ENCODE results near the gene UNK. TPM values are rescaled to one million over a fixed set of nuclear protein-coding genes. Genes with fewer than 3 reads are reported as not detected.

UNK gene
- total and polyA plus RNA-seq, 2 donors from 2014 or later, result 12.0 to 35.5 TPM

GRCh38 chr17:75839942-75840798 lies 55.6 kb downstream of the UNK start:
- Histone ChIP-seq H3K4me3 (ENCODE audit: low read length in 3 of 3) (no peak overlapping the region), H3K27ac (ENCODE audit: low read depth in 2 of 2, low read length in 2 of 2) (no peak overlapping the region), H3K36me3 (ENCODE audit: control insufficient read depth in 2 of 3, insufficient read depth in 3 of 3, low read length in 3 of 3) (no peaks in the 10 kb centered on the region), H3K4me1 (ENCODE audit: control insufficient read depth in 2 of 3, insufficient read depth in 2 of 3, low read depth in 1 of 3, low read length in 3 of 3) (peaks cover 0 to 5% (median 4%) of the 10 kb centered on the region in 3 donors), H3K9me3 (ENCODE audit: control insufficient read depth in 2 of 3, insufficient read depth in 1 of 3, low read length in 3 of 3) (no peaks in the 10 kb centered on the region), H3K27me3 (ENCODE audit: control insufficient read depth, insufficient read depth, low read length) (no peaks in the 10 kb centered on the region), H3K9ac (ENCODE audit: low read length in 3 of 3) (no peak overlapping the region)
- FAIRE-seq, result no peak
- no peak for DNase-seq
- no peak for TF ChIP-seq CTCF (IDR thresholded peaks at IDR 0.05; ENCODE audit: borderline replicate concordance, extremely low read depth, insufficient read depth)
- intact Hi-C loops (cut with DNase I), result no loop called here

GRCh38 chr17:75840799-75841164 lies 56.2 kb downstream of the UNK start:
- no peak overlapping the region for H3K27ac ChIP-seq (ENCODE audit: low read depth in 2 of 2, low read length in 2 of 2)
- no peaks in the 10 kb centered on the region for H3K36me3 ChIP-seq (ENCODE audit: control insufficient read depth in 2 of 3, insufficient read depth in 3 of 3, low read length in 3 of 3)
- FAIRE-seq (no peak), DNase-seq (no peak)
- no peak for TF ChIP-seq CTCF (IDR thresholded peaks at IDR 0.05; ENCODE audit: borderline replicate concordance, extremely low read depth, insufficient read depth)
- intact Hi-C loops (cut with DNase I), result no loop called here
- H3K27me3 ChIP-seq (ENCODE audit: control insufficient read depth, insufficient read depth, low read length), result no peaks in the 10 kb centered on the region
- H3K9me3 ChIP-seq (ENCODE audit: control insufficient read depth in 2 of 3, insufficient read depth in 1 of 3, low read length in 3 of 3), result no peaks in the 10 kb centered on the region
- peaks cover 0 to 10% (median 9%) of the 10 kb centered on the region in 3 donors for H3K4me1 ChIP-seq (ENCODE audit: control insufficient read depth in 2 of 3, insufficient read depth in 2 of 3, low read depth in 1 of 3, low read length in 3 of 3)
- H3K4me3 ChIP-seq (ENCODE audit: low read length in 3 of 3), result no peak overlapping the region
- H3K9ac ChIP-seq (ENCODE audit: low read length in 3 of 3), result no peak overlapping the region

- Histone ChIP-seq H3K4me3 (ENCODE audit: low read length in 3 of 3) (no peak overlapping the region), H3K9me3 (ENCODE audit: control insufficient read depth in 2 of 3, insufficient read depth in 1 of 3, low read length in 3 of 3) (no peaks in the 10 kb centered on the region), H3K4me1 (ENCODE audit: control insufficient read depth in 2 of 3, insufficient read depth in 2 of 3, low read depth in 1 of 3, low read length in 3 of 3) (peaks cover 0 to 20% (median 9%) of the 10 kb centered on the region in 3 donors), H3K27me3 (ENCODE audit: control insufficient read depth, insufficient read depth, low read length) (no peaks in the 10 kb centered on the region), H3K9ac (ENCODE audit: low read length in 3 of 3) (no peak overlapping the region), H3K36me3 (ENCODE audit: control insufficient read depth in 2 of 3, insufficient read depth in 3 of 3, low read length in 3 of 3) (peaks cover 0 to 14% (median 9%) of the 10 kb centered on the region in 3 donors), H3K27ac (ENCODE audit: low read depth in 2 of 2, low read length in 2 of 2) (no peak overlapping the region)
- intact Hi-C loops (cut with DNase I), result no loop called here
- TF ChIP-seq CTCF (IDR thresholded peaks at IDR 0.05; ENCODE audit: borderline replicate concordance, extremely low read depth, insufficient read depth), result no peak
- DNase-seq (no peak), FAIRE-seq (no peak)
These were observed 57.8 kb downstream of the UNK start for GRCh38 chr17:75842411-75842810.

Measured in kidney (tissue), 14 donors.